SW 1271 (cell line): ENCODE results near the gene PDXDC1.
A peak's percentile ranks its signal among the peaks of the same experiment; 100 is the strongest.
"Not testable (repeated sequence)": the region's sequence is repeated elsewhere in the genome, so short reads cannot be mapped to it uniquely, and the experiment has no call there.

Experiments
- DNase-seq, 2 experiments: peaks; one replicate each; lab custom pipeline; 2025; lab: John Stamatoyannopoulos, UW

Gene PDXDC1, protein sequence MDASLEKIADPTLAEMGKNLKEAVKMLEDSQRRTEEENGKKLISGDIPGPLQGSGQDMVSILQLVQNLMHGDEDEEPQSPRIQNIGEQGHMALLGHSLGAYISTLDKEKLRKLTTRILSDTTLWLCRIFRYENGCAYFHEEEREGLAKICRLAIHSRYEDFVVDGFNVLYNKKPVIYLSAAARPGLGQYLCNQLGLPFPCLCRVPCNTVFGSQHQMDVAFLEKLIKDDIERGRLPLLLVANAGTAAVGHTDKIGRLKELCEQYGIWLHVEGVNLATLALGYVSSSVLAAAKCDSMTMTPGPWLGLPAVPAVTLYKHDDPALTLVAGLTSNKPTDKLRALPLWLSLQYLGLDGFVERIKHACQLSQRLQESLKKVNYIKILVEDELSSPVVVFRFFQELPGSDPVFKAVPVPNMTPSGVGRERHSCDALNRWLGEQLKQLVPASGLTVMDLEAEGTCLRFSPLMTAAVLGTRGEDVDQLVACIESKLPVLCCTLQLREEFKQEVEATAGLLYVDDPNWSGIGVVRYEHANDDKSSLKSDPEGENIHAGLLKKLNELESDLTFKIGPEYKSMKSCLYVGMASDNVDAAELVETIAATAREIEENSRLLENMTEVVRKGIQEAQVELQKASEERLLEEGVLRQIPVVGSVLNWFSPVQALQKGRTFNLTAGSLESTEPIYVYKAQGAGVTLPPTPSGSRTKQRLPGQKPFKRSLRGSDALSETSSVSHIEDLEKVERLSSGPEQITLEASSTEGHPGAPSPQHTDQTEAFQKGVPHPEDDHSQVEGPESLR

DNA sequence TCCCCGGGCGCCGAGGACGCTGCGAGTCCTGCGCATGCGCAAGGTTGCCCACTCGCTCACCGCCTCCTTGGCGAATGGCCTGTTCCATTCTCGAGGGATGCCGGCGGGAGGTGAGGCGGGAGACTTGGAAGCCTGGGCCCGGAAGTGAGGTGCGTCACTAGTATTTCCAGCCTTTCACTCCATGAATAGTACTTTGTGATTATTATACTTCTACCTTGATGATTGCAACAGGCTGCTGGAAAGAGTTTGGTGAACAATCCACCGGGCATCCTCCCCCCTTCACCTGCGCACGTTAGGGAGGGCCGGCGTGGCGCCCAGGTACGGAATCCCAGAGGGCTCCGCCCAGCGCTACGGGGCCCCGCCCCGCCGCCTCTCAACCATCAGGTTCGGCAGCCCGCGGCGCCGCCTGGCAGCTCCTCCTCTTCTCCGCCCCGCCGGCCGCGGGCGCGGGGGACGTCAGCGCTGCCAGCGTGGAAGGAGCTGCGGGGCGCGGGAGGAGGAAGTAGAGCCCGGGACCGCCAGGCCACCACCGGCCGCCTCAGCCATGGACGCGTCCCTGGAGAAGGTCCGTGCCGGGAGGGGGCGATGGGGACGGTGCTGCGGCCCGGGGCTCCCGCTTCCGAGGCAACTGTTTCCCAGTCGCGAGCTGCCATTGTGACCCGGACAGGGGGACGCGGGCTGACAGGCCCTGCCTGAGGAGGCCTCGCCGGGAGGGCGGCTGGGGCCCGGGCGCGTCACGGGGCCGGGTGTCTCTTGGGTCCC is at the start of gene PDXDC1:
TSS of gene PDXDC1 (plus strand) at position 371 of the 762 bp plus-strand sequence. CDS start at position 545, 174 bp downstream.
- peak; percentile 33 to 64 for DNase-seq

DNA sequence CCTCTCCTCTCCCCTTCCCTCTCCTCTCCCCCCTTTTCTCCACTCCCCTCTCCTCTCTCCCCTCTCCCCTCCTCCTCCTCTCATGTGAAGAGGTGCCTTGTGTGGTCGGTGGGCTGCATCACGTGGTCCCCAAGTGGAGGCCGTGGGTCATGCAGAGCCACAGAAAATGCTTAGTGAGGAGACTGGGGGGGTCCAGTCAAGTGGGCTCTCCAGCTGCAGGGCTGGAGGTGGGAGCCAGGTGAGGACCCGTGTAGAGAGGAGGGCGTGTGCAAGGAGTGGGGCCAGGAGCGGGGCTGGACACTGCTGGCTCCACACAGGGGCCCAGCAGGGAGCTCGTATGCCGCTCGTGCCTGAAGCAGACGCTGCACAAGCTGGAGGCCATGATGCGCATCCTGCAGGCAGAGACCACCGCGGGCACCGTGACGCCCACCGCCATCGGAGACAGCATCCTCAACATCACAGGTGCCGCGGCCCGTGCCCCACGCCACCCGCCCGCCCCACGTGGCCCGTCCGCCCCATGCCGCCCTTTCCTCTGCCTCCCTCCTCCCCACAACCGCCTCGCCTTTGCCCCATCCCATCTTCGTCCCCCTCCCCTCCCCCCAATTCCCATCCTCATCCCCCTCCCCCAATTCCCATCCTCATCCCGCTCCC is 46.6 kb upstream of the PDXDC1 start:
- DNase-seq: not testable (repeated sequence)

DNA sequence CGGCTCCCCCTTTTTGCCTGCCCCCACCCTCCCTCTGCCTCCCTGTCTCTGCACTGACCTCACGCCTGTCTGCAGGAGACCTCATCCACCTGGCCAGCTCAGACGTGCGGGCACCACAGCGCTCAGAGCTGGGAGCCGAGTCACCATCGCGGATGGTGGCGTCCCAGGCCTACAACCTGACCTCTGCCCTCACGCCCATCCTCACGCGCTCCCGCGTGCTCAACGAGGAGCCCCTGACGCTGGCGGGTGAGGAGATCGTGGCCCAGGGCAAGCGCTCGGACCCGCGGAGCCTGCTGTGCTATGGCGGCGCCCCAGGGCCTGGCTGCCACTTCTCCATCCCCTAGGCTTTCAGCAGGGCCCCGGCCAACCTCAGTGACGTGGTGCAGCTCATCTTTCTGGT is 45.6 kb upstream of the PDXDC1 start:
- not testable (repeated sequence) for DNase-seq

DNA sequence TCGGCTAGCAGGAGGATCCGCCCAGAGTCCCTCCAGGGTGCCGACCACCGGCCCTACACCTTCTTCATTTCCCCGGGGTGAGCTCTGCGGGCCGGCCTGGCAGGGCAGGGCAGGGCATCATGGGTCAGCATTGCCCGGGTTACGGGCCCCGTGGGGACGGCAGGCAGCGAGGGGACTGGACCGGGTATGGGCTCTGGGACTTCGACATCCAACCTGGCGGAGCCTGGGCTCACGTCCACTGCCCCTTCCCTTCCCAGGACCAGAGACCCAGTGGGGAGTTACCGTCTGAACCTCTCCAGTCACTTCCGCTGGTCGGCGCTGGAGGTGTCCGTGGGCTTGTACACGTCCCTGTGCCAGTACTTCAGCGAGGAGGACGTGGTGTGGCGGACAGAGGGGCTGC is 44.6 kb upstream of the PDXDC1 start:
- not testable (repeated sequence) for DNase-seq

DNA sequence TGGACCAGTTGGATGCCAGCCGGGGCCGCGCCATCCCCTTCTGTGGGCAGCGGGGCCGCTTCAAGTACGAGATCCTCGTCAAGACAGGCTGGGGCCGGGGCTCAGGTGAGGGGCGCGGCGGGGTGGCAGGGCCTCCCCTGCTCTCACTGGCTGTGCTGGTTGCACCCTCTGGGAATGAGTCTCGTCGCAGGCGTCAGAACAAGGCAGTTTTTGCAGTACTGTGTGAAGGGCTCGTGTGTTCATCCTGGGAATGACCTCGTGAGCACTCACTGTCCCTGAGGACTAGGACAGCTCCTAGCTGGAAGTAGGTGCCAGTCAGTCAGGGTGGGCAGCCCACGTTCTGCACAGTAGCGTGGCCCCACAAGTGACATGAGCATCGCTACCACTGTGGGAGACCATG is 43.9 kb upstream of the PDXDC1 start:
- not testable (repeated sequence) for DNase-seq

DNA sequence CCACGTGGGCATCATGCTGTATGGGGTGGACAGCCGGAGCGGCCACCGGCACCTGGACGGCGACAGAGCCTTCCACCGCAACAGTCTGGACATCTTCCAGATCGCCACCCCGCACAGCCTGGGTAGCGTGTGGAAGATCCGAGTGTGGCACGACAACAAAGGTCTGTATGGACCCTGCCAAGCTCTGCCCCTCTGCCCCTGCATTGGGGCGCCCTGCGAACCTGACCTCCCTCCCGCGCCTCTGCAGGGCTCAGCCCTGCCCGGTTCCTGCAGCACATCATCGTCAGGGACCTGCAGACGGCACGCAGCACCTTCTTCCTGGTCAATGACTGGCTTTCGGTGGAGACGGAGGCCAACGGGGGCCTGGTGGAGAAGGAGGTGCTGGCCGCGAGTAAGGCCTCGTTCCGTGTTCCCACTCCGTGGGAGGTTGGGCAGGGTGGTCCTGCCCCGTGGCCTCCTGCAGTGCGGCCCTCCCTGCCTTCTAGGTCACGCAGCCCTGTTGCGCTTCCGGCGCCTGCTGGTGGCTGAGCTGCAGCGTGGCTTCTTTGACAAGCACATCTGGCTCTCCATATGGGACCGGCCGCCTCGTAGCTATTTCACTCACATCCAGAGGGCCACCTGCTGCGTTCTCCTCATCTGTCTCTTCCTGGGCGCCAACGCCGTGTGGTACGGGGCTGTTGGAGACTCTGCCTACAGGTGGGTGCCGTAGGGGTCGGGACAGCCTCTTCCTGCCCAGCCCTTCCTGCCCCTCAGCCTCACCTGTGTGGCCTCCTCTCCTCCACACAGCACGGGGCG is 42.0 kb upstream of the PDXDC1 start:
- not testable (repeated sequence) for DNase-seq

DNA sequence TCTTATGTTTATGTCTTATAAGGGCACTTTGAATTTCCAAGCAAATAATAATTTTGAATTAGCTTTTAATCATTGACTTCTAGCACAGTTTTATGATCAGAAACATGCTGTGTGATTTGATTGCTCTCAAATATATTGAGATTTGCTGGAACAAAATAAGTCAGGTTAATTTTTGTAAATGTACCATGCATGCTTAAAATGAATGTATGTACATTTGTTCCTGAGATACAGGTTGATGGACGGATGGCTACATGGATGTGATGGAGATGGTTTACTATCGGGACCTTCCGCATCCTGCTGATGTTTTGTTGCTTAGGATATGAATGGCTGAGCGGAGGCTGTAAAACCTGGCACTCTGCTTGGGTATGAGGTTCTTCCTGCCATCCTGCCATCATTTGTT is 37.7 kb upstream of the PDXDC1 start, which contains the start of gene NPIPA1:
TSS of gene NPIPA1 (plus strand) at position 301 of the 400 bp plus-strand sequence. CDS start at position 301, 0 bp downstream.
- DNase-seq: not testable (repeated sequence)

DNA sequence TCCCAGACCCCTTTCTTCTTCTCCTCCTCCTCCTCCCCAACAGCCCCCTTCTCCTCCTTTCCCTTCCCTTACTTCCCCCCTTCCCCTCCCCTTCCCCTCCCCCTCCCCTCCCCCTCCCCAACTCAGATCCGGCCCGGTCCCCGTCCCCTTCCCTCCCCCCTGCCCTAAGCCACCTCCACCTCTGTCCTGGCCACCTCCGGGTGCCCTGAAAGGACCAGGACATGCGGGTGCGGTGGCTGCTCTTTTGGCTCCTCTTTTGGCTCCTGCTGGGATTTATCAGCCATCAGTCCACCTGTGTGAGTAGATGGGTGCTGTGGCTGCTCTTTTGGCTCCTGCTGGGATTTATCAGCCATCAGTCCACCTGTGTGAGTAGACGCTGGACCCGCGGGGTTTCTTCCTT is 36.8 kb upstream of the PDXDC1 start:
- not testable (repeated sequence) for DNase-seq

DNA sequence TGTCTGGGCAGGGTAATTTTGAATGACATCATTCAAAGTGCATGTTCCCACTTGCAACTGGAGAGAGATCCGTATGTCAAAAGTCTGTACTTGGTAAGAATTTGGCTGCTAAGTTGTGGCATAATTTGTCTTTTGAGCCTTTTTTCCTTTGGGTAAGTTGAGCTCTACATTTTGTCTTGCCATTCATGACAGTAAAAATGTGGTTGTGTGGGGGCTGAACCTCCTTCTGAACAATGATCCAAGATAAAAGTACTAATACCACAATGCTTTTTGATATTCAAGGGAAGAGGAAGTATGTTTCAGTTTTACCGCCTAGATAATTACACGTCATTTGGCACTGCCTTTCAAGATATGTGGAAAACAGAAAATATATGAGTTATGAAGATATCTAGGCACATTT is 32.1 kb upstream of the PDXDC1 start:
- DNase-seq: not testable (repeated sequence)

DNA sequence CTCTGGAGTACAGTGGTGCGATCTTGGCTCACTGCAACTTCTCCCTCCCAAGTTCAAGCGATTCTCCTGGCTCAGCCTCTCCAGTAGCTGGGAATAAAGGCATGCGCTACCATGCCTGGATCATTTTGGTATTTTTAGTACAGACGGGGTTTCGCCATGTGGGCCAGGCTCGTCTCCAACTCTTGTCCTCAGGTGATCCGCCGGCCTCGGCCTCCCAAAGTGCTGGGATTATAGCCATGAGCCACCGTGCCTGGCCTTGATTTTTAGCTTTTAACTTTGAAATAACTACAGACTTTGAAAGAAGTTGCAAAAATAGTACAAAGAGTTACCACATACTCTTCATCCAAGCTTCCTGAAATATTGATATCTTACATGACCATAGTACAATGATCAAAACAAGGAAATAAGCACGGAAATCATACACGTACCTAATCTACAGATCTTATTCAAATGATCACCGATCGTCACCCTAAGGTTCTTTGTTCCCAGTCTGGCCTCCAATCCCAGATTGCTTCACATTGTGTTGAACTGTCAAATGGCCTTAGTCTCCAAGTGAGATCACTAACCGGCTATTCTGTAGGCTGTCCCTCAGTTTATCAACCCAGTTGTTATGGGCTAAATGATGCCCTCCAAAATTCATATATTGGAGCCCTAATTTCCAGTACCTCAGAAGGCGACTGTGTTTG is 19.1 kb upstream of the PDXDC1 start:
- DNase-seq: no peak

DNA sequence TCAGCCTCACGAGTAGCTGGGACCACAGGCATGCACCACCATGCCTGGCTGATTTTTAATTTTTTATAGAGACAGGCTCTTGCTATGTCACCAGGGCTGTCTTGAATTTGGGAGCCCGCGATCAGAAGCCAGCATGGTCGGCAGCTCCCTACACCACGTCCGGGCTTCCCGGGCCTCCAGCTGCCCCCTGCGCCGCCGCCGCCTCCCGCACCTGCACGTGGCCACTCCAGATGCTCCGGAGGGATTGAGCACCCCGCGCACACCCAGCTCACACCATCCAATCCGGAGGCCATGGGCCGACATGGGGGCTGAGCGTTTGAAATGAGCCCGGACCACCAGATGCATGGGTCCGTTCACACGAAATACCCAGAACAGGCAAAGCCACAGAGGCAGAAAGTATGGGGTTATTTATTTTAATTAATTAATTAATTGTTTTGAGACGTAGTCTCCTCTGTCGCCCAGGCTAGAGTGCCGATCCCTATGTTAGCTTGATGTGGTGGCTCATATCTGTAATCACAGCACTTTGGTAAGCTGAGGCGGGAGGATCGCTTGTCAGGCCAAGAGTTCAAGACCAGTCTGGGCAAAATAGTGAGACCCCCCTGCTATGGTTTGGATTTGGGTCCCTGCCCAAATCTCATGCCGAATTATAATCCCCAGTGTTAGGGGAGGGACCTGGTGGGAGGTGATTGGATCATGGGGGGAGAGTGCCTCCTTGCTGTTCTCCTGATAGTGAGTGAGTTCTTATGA is 17.1 kb upstream of the PDXDC1 start:
- no peak for DNase-seq

DNA sequence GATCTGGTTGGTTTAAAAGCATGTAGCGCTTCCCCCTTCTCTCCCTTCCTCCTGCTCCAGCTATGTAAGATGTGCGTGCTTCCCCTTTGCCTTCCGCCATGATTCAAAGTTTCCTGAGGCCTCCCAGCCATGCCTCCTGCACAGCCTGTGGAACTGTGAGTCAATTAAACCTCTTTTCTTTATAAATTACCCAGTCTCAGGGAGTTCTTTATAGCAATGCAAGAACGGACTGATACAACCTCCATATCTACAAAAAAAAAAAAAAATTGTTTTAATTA is 16.6 kb upstream of the PDXDC1 start:
- no peak for DNase-seq

DNA sequence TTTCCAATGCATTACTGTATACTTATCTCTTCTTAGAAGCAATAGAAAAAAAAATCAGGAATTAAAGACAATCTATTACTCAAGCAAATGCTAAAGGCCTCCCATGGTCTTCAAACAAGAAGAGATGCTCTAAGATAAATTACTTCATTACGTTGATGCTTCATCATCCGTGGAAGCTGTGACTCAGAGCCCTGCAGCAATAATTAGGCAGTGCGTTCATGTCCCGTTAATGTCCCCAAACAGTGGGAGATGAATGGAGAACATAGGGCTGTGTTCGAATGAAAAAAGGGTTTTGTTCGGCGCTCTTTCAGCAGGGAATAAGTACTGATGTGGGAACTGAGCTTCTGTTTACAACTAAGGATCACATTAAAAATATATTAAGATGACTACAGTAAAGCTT is 15.9 kb upstream of the PDXDC1 start:
- no peak for DNase-seq

DNA sequence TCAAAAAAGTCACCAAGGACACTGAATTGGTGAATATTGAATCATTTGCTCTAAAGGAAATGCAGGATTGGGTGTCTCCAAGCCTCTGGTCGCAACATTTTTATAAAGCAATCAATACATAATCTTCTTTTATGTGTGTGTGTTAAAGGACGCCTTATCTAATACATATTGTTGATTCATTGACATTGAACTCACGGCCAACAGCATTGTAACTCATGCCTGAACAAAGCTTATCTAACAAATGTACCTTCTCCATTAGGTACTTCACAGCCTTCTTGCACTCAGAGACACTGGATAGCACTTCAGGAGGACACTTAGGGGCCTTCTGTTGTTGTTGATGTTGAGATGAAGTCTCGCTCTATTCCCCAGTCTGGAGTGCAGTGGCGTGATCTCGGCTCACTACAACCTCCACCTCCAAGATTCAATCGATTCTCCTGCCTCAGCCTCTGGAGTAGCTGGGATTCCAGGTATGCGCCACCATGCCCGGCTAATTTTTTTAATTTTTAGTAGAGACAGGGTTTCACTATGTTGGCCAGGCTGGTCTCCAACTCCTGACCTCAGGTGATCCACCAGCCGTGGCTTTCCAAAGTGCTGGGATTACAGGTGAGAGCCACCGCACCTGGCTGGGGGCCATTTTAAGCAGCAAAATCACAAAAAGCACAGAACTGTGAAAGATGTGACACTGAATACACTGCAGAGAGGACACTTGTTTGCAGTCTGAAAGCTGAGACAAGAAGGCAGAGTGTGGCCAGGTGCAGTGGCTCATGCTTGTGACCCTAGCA is 13.2 kb upstream of the PDXDC1 start:
- no peak for DNase-seq

DNA sequence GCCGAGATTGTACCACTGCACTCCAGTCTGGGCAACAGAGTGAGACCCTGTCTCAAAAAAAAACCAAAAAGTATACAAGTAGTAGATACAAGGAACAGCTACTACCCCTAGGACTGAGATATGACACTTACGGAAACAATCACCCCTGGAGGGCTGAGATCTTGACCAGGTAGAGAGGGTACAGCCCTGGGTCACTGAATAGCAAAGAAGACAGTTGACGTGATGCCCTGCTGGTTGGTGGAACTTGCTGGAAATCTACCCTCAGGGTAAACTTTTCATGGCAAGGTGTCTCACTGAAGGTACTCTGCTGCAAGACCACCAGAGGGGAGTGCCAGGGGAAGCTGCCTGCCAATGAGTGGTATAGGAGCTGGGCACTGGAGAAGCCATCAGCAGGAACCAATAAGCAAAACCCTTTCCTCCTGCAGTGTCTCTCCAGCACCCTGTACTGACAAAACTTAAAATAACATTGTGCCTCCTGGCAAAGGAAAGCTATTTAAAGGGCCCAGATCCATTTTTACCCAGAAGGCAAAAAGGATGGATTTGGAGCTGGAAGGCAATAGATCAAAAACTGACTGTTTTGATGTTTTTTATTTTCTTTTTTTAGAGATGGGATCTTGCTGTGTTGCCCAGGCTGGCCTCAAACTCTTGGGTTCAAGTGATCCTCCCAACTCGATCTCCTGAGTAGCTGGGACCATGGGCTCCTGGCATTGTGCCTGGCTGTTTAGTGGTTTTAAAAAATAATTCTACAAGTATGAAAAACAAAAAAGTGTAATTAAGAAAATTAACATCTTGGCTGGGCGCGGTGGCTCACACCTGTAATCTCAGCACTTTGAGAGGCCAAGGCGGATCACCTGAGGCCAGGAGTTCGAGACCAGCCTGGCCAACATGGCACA is 11.3 kb upstream of the PDXDC1 start:
- DNase-seq: no peak

DNA sequence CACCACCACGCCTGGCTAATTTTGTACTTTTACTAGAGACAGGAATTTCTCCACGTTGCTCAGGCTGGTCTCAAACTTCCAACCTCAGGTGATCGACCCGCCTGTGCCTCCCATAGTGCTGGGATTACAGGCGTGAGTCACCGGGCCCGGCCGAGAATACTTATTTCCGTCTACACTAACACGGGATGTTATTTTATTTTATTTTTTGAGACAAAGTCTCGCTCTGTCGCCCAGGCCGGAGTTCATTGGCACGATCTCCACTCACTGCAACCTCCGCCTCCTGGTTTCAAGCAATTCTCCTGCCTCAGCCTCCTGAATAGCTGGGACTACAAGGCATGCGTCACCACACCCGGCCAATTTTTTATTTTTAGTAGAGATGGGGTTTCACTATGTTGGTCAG is 9.5 kb upstream of the PDXDC1 start:
- DNase-seq: no peak

DNA sequence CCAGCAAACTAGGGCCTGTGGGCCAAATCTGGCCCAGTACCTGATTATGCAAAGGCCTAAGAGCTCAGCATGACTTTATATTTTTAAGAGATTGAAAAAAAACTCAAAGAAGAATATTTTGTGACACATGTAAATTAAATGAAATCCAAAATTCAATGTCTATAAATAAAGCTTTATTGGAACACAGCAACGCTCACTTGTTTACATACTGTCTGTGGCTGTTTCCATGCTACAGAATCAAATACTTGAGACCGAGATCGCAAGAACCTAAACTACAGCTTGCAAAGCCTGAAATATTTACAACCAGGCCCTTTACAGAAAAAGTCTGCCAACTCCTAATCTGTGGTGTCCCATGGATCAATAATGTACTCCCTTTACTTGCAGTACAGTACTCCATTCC is 5.0 kb upstream of the PDXDC1 start:
- DNase-seq: not testable (repeated sequence)
